Memory B cell (primary cell): ENCODE measurements around the gene NELFCD.

ENCODE experiments used
- ATAC-seq: fragments of 150-1000 bp; cut with Tn5 transposase; 2 replicates; pipeline ENCODE4 v1.10.0; 2021; ENCODE audit warnings: low read depth, mild to moderate bottlenecking, moderate library complexity
- DNase-seq, 2 donors: peaks; one replicate each; pipeline ENCODE4 v3.0.0; 2022; ENCODE audit warnings: low spot score in 2 of 2
- H3K27ac Mint-ChIP-seq: one replicate; pipeline ENCODE4 v1.8.0; 2022; ENCODE audit warnings: mild to moderate bottlenecking, moderate library complexity, mixed read lengths
- H3K27me3 Mint-ChIP-seq: one replicate; pipeline ENCODE4 v1.8.0; 2022; ENCODE audit warnings: mixed read lengths
- H3K36me3 Mint-ChIP-seq: one replicate; pipeline ENCODE4 v1.8.0; 2022; ENCODE audit warnings: mild to moderate bottlenecking, mixed read lengths
- H3K4me1 Mint-ChIP-seq: one replicate; pipeline ENCODE4 v1.8.0; 2022; ENCODE audit warnings: mixed read lengths
- H3K4me3 Mint-ChIP-seq: one replicate; pipeline ENCODE4 v1.8.0; 2022; ENCODE audit warnings: mild to moderate bottlenecking, moderate library complexity, mixed read lengths
- H3K9me3 Mint-ChIP-seq: one replicate; pipeline ENCODE4 v1.8.0; 2022; ENCODE audit warnings: mixed read lengths

Gene NELFCD

GRCh38 chr20:58994390-58995159 is 13.5 kb downstream of the NELFCD start:
- H3K4me1 Mint-ChIP-seq: peaks cover 17% of the 10 kb centered on the region
- ATAC-seq (peak; percentile 58), DNase-seq (no peak)
- H3K9me3 Mint-ChIP-seq: no peaks in the 10 kb centered on the region
- peak overlapping the region; percentile 11 for H3K27ac Mint-ChIP-seq
- H3K36me3 Mint-ChIP-seq: peaks cover 31% of the 10 kb centered on the region
- H3K4me3 Mint-ChIP-seq: no peak overlapping the region
- no peaks in the 10 kb centered on the region for H3K27me3 Mint-ChIP-seq

GRCh38 chr20:58995461-58996225 is 14.6 kb downstream of the NELFCD start:
- no peak overlapping the region for H3K4me3 Mint-ChIP-seq
- H3K27ac Mint-ChIP-seq: peak overlapping the region; percentile 77
- ATAC-seq (no peak), DNase-seq (no peak)
- no peaks in the 10 kb centered on the region for H3K9me3 Mint-ChIP-seq
- H3K4me1 Mint-ChIP-seq: peaks cover 17% of the 10 kb centered on the region
- H3K36me3 Mint-ChIP-seq: peaks cover 28% of the 10 kb centered on the region
- no peaks in the 10 kb centered on the region for H3K27me3 Mint-ChIP-seq

- H3K27me3 Mint-ChIP-seq: no peaks in the 10 kb centered on the region
- H3K4me3 Mint-ChIP-seq: no peak overlapping the region
- H3K27ac Mint-ChIP-seq: peak overlapping the region; percentile 77
Measured at GRCh38 chr20:58996226-58996611, 15.2 kb downstream of the NELFCD start.

GRCh38 chr20:58997141-58997770 is 16.2 kb downstream of the NELFCD start:
- peaks cover 28% of the 10 kb centered on the region for H3K36me3 Mint-ChIP-seq
- peaks cover 18% of the 10 kb centered on the region for H3K4me1 Mint-ChIP-seq
- no peak overlapping the region for H3K4me3 Mint-ChIP-seq
- H3K27ac Mint-ChIP-seq: peak overlapping the region; percentile 35
- H3K9me3 Mint-ChIP-seq: no peaks in the 10 kb centered on the region
- no peak for ATAC-seq
- no peak for DNase-seq
- H3K27me3 Mint-ChIP-seq: no peaks in the 10 kb centered on the region

More at GRCh38 chr20:58996226-58996611, 15.2 kb downstream of the NELFCD start:
- peaks cover 28% of the 10 kb centered on the region for H3K36me3 Mint-ChIP-seq
- H3K4me1 Mint-ChIP-seq: peaks cover 17% of the 10 kb centered on the region
- H3K9me3 Mint-ChIP-seq: no peaks in the 10 kb centered on the region
- no peak for DNase-seq
- no peak for ATAC-seq

- no peaks in the 10 kb centered on the region for H3K27me3 Mint-ChIP-seq
- no peak overlapping the region for H3K27ac Mint-ChIP-seq
- peaks cover 37% of the 10 kb centered on the region for H3K36me3 Mint-ChIP-seq
- DNase-seq: no peak
- no peak for ATAC-seq
- peaks cover 29% of the 10 kb centered on the region for H3K4me1 Mint-ChIP-seq
- no peaks in the 10 kb centered on the region for H3K9me3 Mint-ChIP-seq
- H3K4me3 Mint-ChIP-seq: no peak overlapping the region
Measured at GRCh38 chr20:58998656-58999055, 17.6 kb downstream of the NELFCD start.

GRCh38 chr20:59000326-59000725 is 19.3 kb downstream of the NELFCD start:
- peaks cover 42% of the 10 kb centered on the region for H3K36me3 Mint-ChIP-seq
- H3K4me1 Mint-ChIP-seq: peaks cover 43% of the 10 kb centered on the region
- no peaks in the 10 kb centered on the region for H3K27me3 Mint-ChIP-seq
- H3K4me3 Mint-ChIP-seq: no peak overlapping the region
- ATAC-seq (no peak), DNase-seq (no peak)
- no peak overlapping the region for H3K27ac Mint-ChIP-seq
- H3K9me3 Mint-ChIP-seq: no peaks in the 10 kb centered on the region

GRCh38 chr20:59001068-59001448 is 20.0 kb downstream of the NELFCD start:
- Mint-ChIP-seq H3K27me3 (no peaks in the 10 kb centered on the region), H3K4me3 (no peak overlapping the region), H3K36me3 (peaks cover 38% of the 10 kb centered on the region), H3K27ac (no peak overlapping the region), H3K9me3 (no peaks in the 10 kb centered on the region), H3K4me1 (peaks cover 39% of the 10 kb centered on the region)
- ATAC-seq (no peak), DNase-seq (no peak)

GRCh38 chr20:59001449-59002171 is 20.6 kb downstream of the NELFCD start:
- Mint-ChIP-seq H3K36me3 (peaks cover 38% of the 10 kb centered on the region), H3K4me3 (no peak overlapping the region), H3K4me1 (peaks cover 39% of the 10 kb centered on the region), H3K27me3 (no peaks in the 10 kb centered on the region), H3K27ac (no peak overlapping the region), H3K9me3 (no peaks in the 10 kb centered on the region)
- ATAC-seq (no peak), DNase-seq (no peak)

- peaks cover 35% of the 10 kb centered on the region for H3K36me3 Mint-ChIP-seq
- peaks cover 39% of the 10 kb centered on the region for H3K4me1 Mint-ChIP-seq
- H3K9me3 Mint-ChIP-seq: no peaks in the 10 kb centered on the region
- DNase-seq (no peak), ATAC-seq (no peak)
- H3K4me3 Mint-ChIP-seq: peak overlapping the region; percentile 93
- H3K27ac Mint-ChIP-seq: peak overlapping the region; percentile 96
- no peaks in the 10 kb centered on the region for H3K27me3 Mint-ChIP-seq
Measured at GRCh38 chr20:59002388-59002787, 21.3 kb downstream of the NELFCD start.

GRCh38 chr20:59002874-59003399 is 21.9 kb downstream of the NELFCD start:
- no peak for ATAC-seq
- DNase-seq: no peak
- peak overlapping the region; percentile 93 for H3K4me3 Mint-ChIP-seq
- peak overlapping the region; percentile 96 for H3K27ac Mint-ChIP-seq
- H3K9me3 Mint-ChIP-seq: no peaks in the 10 kb centered on the region
- no peaks in the 10 kb centered on the region for H3K27me3 Mint-ChIP-seq
- peaks cover 38% of the 10 kb centered on the region for H3K4me1 Mint-ChIP-seq
- peaks cover 30% of the 10 kb centered on the region for H3K36me3 Mint-ChIP-seq

GRCh38 chr20:59003836-59004492 is 22.9 kb downstream of the NELFCD start:
- Mint-ChIP-seq H3K36me3 (peaks cover 27% of the 10 kb centered on the region), H3K27ac (peak overlapping the region; percentile 96), H3K9me3 (no peaks in the 10 kb centered on the region), H3K4me3 (peak overlapping the region; percentile 93), H3K4me1 (peaks cover 46% of the 10 kb centered on the region), H3K27me3 (no peaks in the 10 kb centered on the region)
- DNase-seq: no peak
- ATAC-seq: no peak

GRCh38 chr20:59004493-59004762 is 23.4 kb downstream of the NELFCD start:
- peaks cover 27% of the 10 kb centered on the region for H3K36me3 Mint-ChIP-seq
- ATAC-seq (peak; percentile 8), DNase-seq (no peak)
- peaks cover 46% of the 10 kb centered on the region for H3K4me1 Mint-ChIP-seq
- peak overlapping the region; percentile 96 for H3K27ac Mint-ChIP-seq
- H3K9me3 Mint-ChIP-seq: no peaks in the 10 kb centered on the region
- peak overlapping the region; percentile 93 for H3K4me3 Mint-ChIP-seq
- H3K27me3 Mint-ChIP-seq: no peaks in the 10 kb centered on the region

- no peaks in the 10 kb centered on the region for H3K27me3 Mint-ChIP-seq
- H3K4me3 Mint-ChIP-seq: peak overlapping the region; percentile 93
- no peaks in the 10 kb centered on the region for H3K9me3 Mint-ChIP-seq
- DNase-seq: peak; percentile 83 to 90
- peak; percentile 68 for ATAC-seq
- H3K27ac Mint-ChIP-seq: peak overlapping the region; percentile 96
- peaks cover 49% of the 10 kb centered on the region for H3K4me1 Mint-ChIP-seq
- peaks cover 27% of the 10 kb centered on the region for H3K36me3 Mint-ChIP-seq
Measured at GRCh38 chr20:59004763-59005522, 23.9 kb downstream of the NELFCD start.
